Measurements from ENCODE around the gene MYNN.

The MYNN gene

DNA sequence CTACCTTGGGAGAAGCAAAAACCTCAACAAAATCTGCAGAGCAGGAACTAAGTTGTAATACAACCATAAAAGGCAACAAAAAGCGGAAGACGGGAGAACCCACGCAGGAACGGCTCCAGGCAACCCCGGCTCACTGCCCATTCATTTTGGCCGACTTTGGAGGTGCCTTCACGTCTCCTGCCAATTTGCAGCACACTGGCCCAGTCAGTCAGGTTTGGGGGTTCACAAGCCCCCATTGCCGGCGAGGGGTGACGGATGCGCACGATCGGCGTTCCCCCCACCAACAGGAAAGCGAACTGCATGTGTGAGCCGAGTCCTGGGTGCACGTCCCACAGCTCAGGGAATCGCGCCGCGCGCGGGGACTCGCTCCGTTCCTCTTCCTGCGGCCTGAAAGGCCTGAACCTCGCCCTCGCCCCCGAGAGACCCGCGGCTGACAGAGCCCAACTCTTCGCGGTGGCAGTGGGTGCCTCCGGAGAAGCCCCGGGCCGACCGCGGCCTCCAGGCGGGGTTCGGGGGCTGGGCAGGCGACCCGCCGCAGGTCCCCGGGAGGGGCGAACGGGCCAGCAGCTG, 8.8 kb upstream of the MYNN start:
- H3K4me3 ChIP-seq (ENCODE audit: control insufficient read depth, low read depth, low read length): peak overlapping the region; percentile 86
- peak; percentile 60 for DNase-seq (ENCODE audit: low read depth)
- TF ChIP-seq CTCF (conservative IDR thresholded peaks at IDR 0.05; ENCODE audit: control insufficient read depth, insufficient read depth, low read depth, low read length): no peak

DNA sequence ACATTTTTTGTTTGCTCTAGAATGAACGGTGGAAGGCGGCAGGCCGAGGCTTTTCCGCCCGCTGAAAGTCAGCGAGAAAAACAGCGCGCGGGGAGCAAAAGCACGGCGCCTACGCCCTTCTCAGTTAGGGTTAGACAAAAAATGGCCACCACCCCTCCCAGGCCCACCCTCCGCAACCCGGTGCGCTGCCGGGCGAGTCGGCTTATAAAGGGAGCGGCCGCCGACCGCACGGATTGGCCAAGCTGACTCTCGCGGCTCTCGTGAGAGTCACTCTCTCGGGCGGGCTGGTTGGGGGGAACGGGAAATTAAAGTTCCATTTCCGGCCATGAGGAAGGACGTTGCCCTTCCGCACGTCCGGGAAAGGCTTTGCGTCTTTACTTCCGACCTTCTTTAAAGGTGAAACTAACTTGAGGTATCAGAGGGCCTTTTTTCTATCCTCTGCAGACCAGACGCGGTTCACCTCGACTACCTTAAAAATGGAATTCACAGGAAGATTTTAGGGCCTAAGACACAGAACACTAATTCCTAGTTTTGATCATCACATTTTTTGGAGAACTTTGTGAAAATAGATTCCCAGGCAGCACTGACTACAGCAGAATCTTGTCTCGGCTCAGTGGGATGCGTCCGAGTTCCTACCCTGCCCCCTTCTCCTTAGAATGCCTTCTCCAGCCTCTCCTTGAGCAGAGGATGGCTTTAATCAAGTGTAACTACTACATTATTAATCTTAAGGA, 8.1 kb upstream of the MYNN start, which contains the start of gene TERC:
Gene TERC, minus strand, starts transcription at position 179 of the 731 bp plus-strand sequence.
- H3K4me3 ChIP-seq (ENCODE audit: control insufficient read depth, low read depth, low read length): peak within 1 kb of the TSS; percentile 86
- TF ChIP-seq CTCF (conservative IDR thresholded peaks at IDR 0.05; ENCODE audit: control insufficient read depth, insufficient read depth, low read depth, low read length): no peak
- peak; percentile 93 for DNase-seq (ENCODE audit: low read depth)

DNA sequence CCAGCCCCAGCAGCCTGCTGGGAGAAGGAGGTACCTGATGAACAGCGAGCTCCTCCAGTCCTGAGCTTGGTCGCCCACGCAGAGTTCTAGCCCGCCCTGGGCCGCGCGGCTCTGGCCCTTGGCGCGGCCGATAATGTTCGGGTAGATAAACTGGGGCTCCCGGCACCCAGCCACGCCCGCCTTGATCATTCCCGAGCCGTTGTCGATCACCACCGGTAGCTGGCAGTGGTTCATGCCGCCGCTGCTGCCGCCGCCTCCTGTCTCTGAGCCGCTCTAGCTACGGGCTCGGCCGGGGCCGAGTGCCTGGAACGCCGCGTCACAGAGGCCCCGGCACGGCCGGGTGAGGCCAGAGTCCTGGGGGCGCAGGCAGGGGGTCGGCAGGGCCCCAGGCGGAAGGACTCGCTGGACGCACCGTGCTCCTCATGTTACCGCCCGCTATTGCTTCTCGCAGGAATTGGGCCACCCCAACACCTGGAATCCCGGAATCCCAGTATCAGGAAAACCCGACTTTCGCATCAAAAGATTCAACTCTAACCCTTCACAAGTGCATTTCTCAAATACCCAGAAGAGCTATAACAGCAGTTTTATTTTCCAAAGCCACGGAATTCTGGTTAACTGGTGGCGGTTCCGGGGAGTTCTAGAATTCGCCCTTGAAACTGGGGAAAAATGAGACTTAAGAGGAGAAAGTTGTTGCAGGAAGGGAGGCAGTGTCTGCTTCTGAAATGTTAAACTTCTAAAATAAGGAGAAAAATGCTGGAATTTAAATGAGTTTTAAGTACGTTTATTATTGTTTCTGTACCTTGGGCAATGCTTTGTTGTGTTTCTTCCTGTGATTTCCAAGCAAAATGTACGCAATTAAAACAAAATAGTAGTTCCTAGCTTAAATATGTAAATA, 3.7 kb upstream of the MYNN start, which contains the start of gene ACTRT3:
Gene ACTRT3, minus strand, starts transcription at position 275 of the 895 bp plus-strand sequence. Its CDS starts 41 bp downstream, at position 234.
- DNase-seq (ENCODE audit: low read depth): peak; percentile 81
- peak within 1 kb of the TSS; percentile 76 for H3K4me3 ChIP-seq (ENCODE audit: control insufficient read depth, low read depth, low read length)
- TF ChIP-seq CTCF (conservative IDR thresholded peaks at IDR 0.05; ENCODE audit: control insufficient read depth, insufficient read depth, low read depth, low read length): no peak

DNA sequence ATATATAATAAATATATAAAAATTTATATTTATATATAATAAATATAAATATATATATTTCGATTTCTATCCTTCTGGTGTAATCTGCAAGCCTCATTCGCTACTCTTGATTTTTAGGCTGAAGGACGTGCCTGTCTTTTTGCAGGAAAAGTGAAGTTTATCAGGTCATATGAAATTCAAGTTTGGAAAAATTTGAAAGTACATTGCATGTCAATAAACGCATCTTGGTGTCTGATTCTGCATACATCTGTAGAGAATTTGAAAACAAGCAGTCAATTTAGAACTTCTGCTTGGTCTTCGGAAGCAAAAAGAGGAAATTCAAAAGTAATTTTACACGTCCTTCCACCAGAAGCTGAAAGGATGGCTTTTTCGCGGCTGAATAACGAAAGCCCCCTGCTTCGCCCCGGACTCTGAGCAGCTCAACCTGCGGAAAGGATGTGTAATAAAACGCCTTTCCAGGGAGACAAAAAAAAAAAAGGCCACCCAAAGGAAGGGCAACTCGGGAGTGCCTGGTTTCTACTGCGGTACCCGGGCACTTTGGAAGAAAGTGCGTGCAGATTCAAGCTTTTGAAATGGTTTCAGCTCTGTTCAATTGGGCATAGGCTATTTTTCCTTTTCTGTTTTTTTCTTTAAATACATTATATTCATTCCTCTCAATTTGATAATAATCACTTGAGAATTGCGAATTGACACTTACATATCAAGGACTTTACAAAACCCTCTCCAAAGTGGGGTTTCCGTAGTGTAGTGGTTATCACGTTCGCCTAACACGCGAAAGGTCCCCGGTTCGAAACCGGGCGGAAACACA, 1.5 kb upstream of the MYNN start:
- peak; percentile 77 for DNase-seq (ENCODE audit: low read depth)
- H3K4me3 ChIP-seq (ENCODE audit: control insufficient read depth, low read depth, low read length): peak overlapping the region; percentile 96
- no peak for TF ChIP-seq CTCF (conservative IDR thresholded peaks at IDR 0.05; ENCODE audit: control insufficient read depth, insufficient read depth, low read depth, low read length)

DNA sequence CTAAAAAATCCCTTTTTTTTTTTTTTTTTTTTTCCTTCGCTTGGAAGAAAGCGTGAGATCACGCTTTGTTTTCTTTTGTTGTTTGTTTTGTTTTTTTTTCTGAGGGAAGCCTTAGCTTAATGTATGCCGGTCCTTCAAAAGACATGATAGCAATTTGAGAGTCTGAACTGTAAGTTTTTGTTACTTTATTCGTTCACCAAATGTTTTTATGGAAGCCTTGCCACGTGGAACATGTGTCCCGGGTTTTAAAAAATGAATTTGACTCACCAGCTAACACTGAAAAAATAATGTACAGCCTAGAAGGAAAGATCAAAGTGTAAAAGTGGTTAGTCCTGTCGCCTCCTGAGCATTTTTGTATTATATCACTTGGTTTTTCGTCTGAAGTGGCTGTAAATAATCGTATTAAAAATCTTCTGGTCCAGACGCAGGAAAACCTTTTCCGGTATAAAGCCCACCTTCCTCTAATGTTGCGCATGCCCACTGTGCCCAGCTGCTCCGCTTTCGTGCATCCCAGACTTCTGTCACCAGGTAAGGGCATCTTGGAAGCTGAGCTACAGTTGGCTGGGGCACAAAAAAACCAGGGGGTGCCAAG, 795 bp upstream of the MYNN start:
- DNase-seq (ENCODE audit: low read depth): peak; percentile 76
- peak overlapping the region; percentile 96 for H3K4me3 ChIP-seq (ENCODE audit: control insufficient read depth, low read depth, low read length)
- no peak for TF ChIP-seq CTCF (conservative IDR thresholded peaks at IDR 0.05; ENCODE audit: control insufficient read depth, insufficient read depth, low read depth, low read length)
